NAMALWA (cell line): Measurements from ENCODE around the gene METTL16.
"Not testable (repeated sequence)": the region's sequence is repeated elsewhere in the genome, so short reads cannot be mapped to it uniquely, and the experiment has no call there.

ENCODE experiments used
- DNase-seq: peaks from one replicate; pipeline ENCODE4 v3.0.0-alpha.2; 2015; ENCODE audit warnings: low spot score

The METTL16 gene

GRCh38 chr17:2450016-2450650 is 61.6 kb downstream of the METTL16 start:
- DNase-seq: no peak

- DNase-seq: no peak
These were observed 62.2 kb downstream of the METTL16 start for GRCh38 chr17:2449486-2449885.

- not testable (repeated sequence) for DNase-seq
These were observed 64.2 kb downstream of the METTL16 start for GRCh38 chr17:2447479-2447878.

- DNase-seq: no peak
These were observed 66.0 kb downstream of the METTL16 start for GRCh38 chr17:2445638-2446037.

GRCh38 chr17:2444382-2444781 is 67.3 kb downstream of the METTL16 start:
- no peak for DNase-seq

- DNase-seq: no peak
These were observed 69.5 kb downstream of the METTL16 start for GRCh38 chr17:2442166-2442565.

- no peak for DNase-seq
These were observed 70.8 kb downstream of the METTL16 start for GRCh38 chr17:2440930-2441329.

GRCh38 chr17:2439997-2440396 is 71.7 kb downstream of the METTL16 start:
- not testable (repeated sequence) for DNase-seq

GRCh38 chr17:2438823-2439222 is 72.9 kb downstream of the METTL16 start:
- DNase-seq: no peak

- DNase-seq: peak; percentile 72
These were observed 75.3 kb downstream of the METTL16 start for GRCh38 chr17:2436316-2436905.

GRCh38 chr17:2435862-2436261 is 75.8 kb downstream of the METTL16 start:
- DNase-seq: peak; percentile 84

GRCh38 chr17:2435181-2435741 is 76.4 kb downstream of the METTL16 start:
- DNase-seq: peak; percentile 16

- DNase-seq: no peak
These were observed 78.0 kb downstream of the METTL16 start for GRCh38 chr17:2433696-2434095.

GRCh38 chr17:2427910-2428309 is 83.8 kb downstream of the METTL16 start:
- DNase-seq: no peak

GRCh38 chr17:2427215-2427614 is 84.5 kb downstream of the METTL16 start:
- no peak for DNase-seq

GRCh38 chr17:2423271-2423670 is 88.4 kb downstream of the METTL16 start:
- DNase-seq: no peak

GRCh38 chr17:2421315-2422147 is 90.2 kb downstream of the METTL16 start:
- DNase-seq: no peak

- DNase-seq: no peak
These were observed 91.5 kb downstream of the METTL16 start for GRCh38 chr17:2420176-2420575.

GRCh38 chr17:2419486-2419885 is 92.2 kb downstream of the METTL16 start:
- no peak for DNase-seq

GRCh38 chr17:2418572-2418971 is 93.1 kb downstream of the METTL16 start:
- no peak for DNase-seq

GRCh38 chr17:2416010-2416734 is 95.5 kb downstream of the METTL16 start:
- DNase-seq: peak; percentile 76

- DNase-seq: no peak
These were observed 96.6 kb downstream of the METTL16 start for GRCh38 chr17:2415081-2415480.
